Thymus (tissue), 11 donors: ENCODE measurements around the gene IL1R2. TPM values are rescaled to one million over a fixed set of nuclear protein-coding genes. Genes with fewer than 3 reads are reported as not detected.
A peak's percentile ranks its signal among the peaks of the same experiment; 100 is the strongest.

ENCODE experiments used
- DNase-seq, 9 donors: peaks; one replicate each; pipeline ENCODE4 v3.0.0-alpha.2; 2013; ENCODE audit warnings: low spot score in 9 of 9, low read depth in 6 of 9, missing footprints in 1 of 9
- H3K27ac ChIP-seq, 2 donors: one replicate each; pipeline ENCODE4 v1.5.1; 2013; ENCODE audit warnings: control low read depth in 1 of 2, low read depth in 1 of 2, low read length in 1 of 2, mild to moderate bottlenecking in 1 of 2, moderate library complexity in 1 of 2
- H3K27me3 ChIP-seq, 2 donors: one replicate each; pipeline ENCODE4 v1.5.1; 2013; ENCODE audit warnings: low read length in 1 of 2; ENCODE audit not compliant: control insufficient read depth in 2 of 2, insufficient read depth in 1 of 2
- H3K36me3 ChIP-seq, 2 donors: one replicate each; pipeline ENCODE4 v1.5.1; 2013; ENCODE audit warnings: low read length in 1 of 2, mild to moderate bottlenecking in 1 of 2, moderate library complexity in 1 of 2; ENCODE audit not compliant: control insufficient read depth in 2 of 2, insufficient read depth in 2 of 2
- H3K4me1 ChIP-seq, 2 donors: one replicate each; pipeline ENCODE4 v1.5.1; 2013; ENCODE audit warnings: low read length in 2 of 2; ENCODE audit not compliant: control insufficient read depth in 2 of 2, insufficient read depth in 2 of 2
- H3K4me3 ChIP-seq, 2 donors: one replicate each; pipeline ENCODE4 v1.5.1; 2013; ENCODE audit warnings: low read length in 2 of 2, control low read depth in 1 of 2, mild to moderate bottlenecking in 1 of 2
- H3K9me3 ChIP-seq, 2 donors: one replicate each; pipeline ENCODE4 v1.5.1; 2013; ENCODE audit warnings: low read length in 1 of 2, mild to moderate bottlenecking in 1 of 2; ENCODE audit not compliant: control insufficient read depth in 2 of 2, insufficient read depth in 1 of 2
- WGBS: extraction: QIAGEN DNeasy Blood & Tissue Kit; methylation state at CpG from one replicate; pipeline ENCODE4 v1.1.7; 2013; 5-methylcytosine and 5-hydroxymethylcytosine counted together
- polyA plus RNA-seq: library from polyadenylated mRNA; stranded (reverse); fragments of 200-250 nt; gene quantifications from one replicate; pipeline ENCODE4 v1.2.3, GENCODE V29; 2013
- total RNA-seq: library from RNA; stranded (reverse); fragments of 120-200 nt; gene quantifications from one replicate; pipeline ENCODE4 v1.2.4, GENCODE V29; 2013
- donor health status: healthy.

Gene IL1R2
- total and polyA plus RNA-seq, 2 donors, result 4.9 to 67.3 TPM

GRCh38 chr2:101956465-101957438, 35.0 kb upstream of the IL1R2 start:
- H3K4me1 ChIP-seq, result peaks cover 0 to 2% of the 10 kb centered on the region in 2 donors
- 68% methylated on average over 4 of the region's 4 CpGs for WGBS
- H3K27me3 ChIP-seq, result no peaks in the 10 kb centered on the region
- no peak overlapping the region for H3K4me3 ChIP-seq
- H3K27ac ChIP-seq, result peak overlapping the region in 1 of 2 donors; percentile 47
- H3K36me3 ChIP-seq, result no peaks in the 10 kb centered on the region
- H3K9me3 ChIP-seq, result no peaks in the 10 kb centered on the region
- DNase-seq, result no peak

- Histone ChIP-seq H3K36me3 (no peaks in the 10 kb centered on the region), H3K4me1 (peaks cover 0 to 2% of the 10 kb centered on the region in 2 donors), H3K4me3 (no peak overlapping the region), H3K27ac (peak overlapping the region in 1 of 2 donors; percentile 36), H3K27me3 (no peaks in the 10 kb centered on the region), H3K9me3 (no peaks in the 10 kb centered on the region)
- WGBS, result 0% methylated on average over 2 of the region's 2 CpGs
- no peak for DNase-seq
These were observed 33.7 kb upstream of the IL1R2 start for GRCh38 chr2:101958061-101958460.

GRCh38 chr2:101960819-101961337, 30.9 kb upstream of the IL1R2 start:
- Histone ChIP-seq H3K4me3 (no peak overlapping the region), H3K9me3 (no peaks in the 10 kb centered on the region), H3K27ac (peak overlapping the region; percentile 17 to 50), H3K36me3 (no peaks in the 10 kb centered on the region), H3K27me3 (no peaks in the 10 kb centered on the region), H3K4me1 (peaks cover 0 to 2% of the 10 kb centered on the region in 2 donors)
- DNase-seq, result no peak
- 86% methylated on average over 7 of the region's 7 CpGs for WGBS

DNA sequence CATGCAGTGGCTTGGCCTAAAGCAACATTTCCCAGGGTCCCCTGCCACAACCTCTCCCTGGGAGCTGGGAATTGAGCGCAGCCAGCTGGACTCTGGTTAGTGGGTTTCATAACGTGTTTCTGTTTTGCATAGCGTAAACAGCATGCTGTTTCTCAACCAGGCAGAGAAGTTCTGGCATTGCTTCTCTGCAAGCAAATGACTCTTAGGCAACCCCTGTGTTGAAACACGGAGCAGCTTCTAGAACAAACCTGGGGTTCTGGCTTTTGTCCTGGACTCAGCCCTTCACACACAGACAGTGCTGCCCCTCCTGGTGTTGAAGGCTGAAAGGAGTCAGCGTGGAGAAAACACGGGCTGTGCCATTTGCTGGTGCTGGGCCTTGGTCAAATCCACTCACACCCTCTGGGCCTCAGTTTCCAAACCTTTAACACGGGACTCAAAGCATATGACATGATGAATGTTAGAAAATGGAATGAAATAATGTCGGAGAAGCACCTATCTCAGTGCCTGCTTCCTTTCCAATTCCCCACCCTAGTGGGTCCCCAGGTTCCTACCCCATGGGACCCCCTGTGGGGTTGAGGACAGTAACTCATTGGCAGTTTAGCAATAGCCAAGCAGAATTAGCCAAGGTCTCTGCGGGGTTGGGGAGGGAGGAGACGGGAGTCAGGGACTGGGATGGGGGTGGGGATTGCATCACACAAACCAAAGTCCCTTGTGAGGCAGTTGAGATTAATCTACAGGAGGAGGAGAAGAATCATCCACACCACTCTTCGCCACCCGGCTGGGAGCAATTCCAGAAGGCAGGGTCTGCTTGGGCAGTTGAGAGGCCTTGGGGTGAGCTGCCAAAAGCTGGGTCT, 30.2 kb upstream of the IL1R2 start:
- Histone ChIP-seq H3K36me3 (no peaks in the 10 kb centered on the region), H3K9me3 (no peaks in the 10 kb centered on the region), H3K4me1 (peaks cover 0 to 2% of the 10 kb centered on the region in 2 donors), H3K4me3 (no peak overlapping the region), H3K27ac (peak overlapping the region; percentile 47 to 84), H3K27me3 (no peaks in the 10 kb centered on the region)
- 93% methylated on average over 12 of the region's 12 CpGs for WGBS
- peak in 1 of 9 donors; percentile 27 for DNase-seq

DNA sequence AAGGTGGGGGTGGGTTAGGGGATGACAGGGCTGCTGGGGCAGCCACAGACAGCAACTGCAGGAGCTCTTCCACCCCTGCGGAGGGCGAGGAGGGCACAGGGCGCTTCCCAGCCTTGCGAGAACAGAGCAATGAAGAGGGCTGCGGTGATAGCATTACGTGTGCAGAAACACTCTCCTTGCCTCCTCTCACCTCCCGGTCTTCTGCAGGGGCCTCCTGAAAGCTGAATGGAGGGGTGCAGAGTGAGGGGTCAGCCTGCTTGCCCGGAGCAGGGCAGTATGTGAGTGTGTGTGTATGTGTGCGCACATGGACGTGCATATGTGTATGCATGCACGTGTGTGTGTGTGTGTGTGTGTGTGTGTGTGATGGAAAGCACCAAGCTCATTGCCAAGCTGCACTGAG, 29.5 kb upstream of the IL1R2 start:
- no peaks in the 10 kb centered on the region for H3K9me3 ChIP-seq
- peaks cover 0 to 2% of the 10 kb centered on the region in 2 donors for H3K4me1 ChIP-seq
- DNase-seq, result no peak
- 91% methylated on average over 11 of the region's 11 CpGs for WGBS
- no peaks in the 10 kb centered on the region for H3K27me3 ChIP-seq
- H3K27ac ChIP-seq, result no peak overlapping the region
- H3K4me3 ChIP-seq, result no peak overlapping the region
- no peaks in the 10 kb centered on the region for H3K36me3 ChIP-seq

GRCh38 chr2:101963198-101963597, 28.6 kb upstream of the IL1R2 start:
- no peak for DNase-seq
- WGBS, result 94% methylated on average over 4 of the region's 4 CpGs
- H3K9me3 ChIP-seq, result no peaks in the 10 kb centered on the region
- peaks cover 0 to 2% of the 10 kb centered on the region in 2 donors for H3K4me1 ChIP-seq
- H3K4me3 ChIP-seq, result no peak overlapping the region
- no peaks in the 10 kb centered on the region for H3K27me3 ChIP-seq
- peak overlapping the region in 1 of 2 donors; percentile 50 for H3K27ac ChIP-seq
- no peaks in the 10 kb centered on the region for H3K36me3 ChIP-seq

DNA sequence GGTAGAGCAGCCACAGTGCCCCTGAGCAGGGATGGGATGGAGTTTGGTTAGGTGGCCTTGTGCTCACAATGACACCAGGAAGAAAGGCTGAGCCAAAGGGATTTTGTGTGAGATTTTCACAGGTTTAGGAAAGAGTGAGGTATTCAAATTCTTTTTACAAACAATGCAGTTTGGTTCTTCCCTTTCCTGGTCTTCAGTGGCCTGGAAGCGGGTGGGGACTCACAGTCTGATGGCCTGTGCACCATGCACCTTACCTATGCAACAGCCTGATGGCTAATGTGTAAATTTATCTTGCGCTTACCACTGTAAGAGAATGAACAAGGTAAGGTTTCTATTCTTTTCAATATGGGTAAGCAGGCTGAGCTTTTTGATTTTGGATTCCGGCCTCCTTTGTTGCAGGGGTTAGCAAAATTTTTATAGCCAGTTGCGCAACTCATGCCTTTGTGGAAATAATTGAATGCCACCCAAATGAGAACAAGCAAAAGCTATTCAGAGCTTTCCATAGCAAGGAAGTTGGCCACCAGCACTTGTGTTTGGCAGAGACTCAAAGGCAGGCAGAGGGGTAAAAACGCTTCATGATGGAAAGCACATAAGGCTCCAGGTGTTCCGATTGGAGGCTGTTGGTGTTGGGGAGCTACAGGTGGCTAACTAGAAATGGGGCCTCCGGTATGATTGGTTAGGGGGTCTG, 23.8 kb upstream of the IL1R2 start:
- WGBS, result 95% methylated on average over 7 of the region's 7 CpGs
- DNase-seq, result no peak
- Histone ChIP-seq H3K27ac (peak overlapping the region in 1 of 2 donors; percentile 47), H3K9me3 (peaks cover 0 to 8% of the 10 kb centered on the region in 2 donors), H3K4me1 (no peaks in the 10 kb centered on the region), H3K4me3 (no peak overlapping the region), H3K36me3 (no peaks in the 10 kb centered on the region), H3K27me3 (no peaks in the 10 kb centered on the region)

- H3K27ac ChIP-seq, result no peak overlapping the region
- no peaks in the 10 kb centered on the region for H3K27me3 ChIP-seq
- H3K4me3 ChIP-seq, result no peak overlapping the region
- DNase-seq, result no peak
- H3K36me3 ChIP-seq, result no peaks in the 10 kb centered on the region
- WGBS, result 92% methylated on average over 3 of the region's 3 CpGs
- no peaks in the 10 kb centered on the region for H3K4me1 ChIP-seq
- peaks cover 0 to 8% of the 10 kb centered on the region in 2 donors for H3K9me3 ChIP-seq
These were observed 22.0 kb upstream of the IL1R2 start for GRCh38 chr2:101969723-101970122.
